ENCODE data around the gene CYP2W1.
"Not testable (repeated sequence)": the region's sequence is repeated elsewhere in the genome, so short reads cannot be mapped to it uniquely, and the experiment has no call there.

Gene CYP2W1

GRCh38 chr7:983004-983615 is at the start of gene CYP2W1:
Gene CYP2W1 (plus strand): TSS chr7:983181. CDS start chr7:983212, 31 bp downstream.
- DNase-seq, result no peak

- DNase-seq, result no peak
Measured at GRCh38 chr7:934469-935163, 48.4 kb upstream of the CYP2W1 start.

- no peak for DNase-seq
Measured at GRCh38 chr7:935164-935873, 47.7 kb upstream of the CYP2W1 start.

GRCh38 chr7:935874-936385 is 47.1 kb upstream of the CYP2W1 start:
- DNase-seq, result no peak

GRCh38 chr7:936386-937054 is 46.5 kb upstream of the CYP2W1 start:
- DNase-seq, result no peak

GRCh38 chr7:937856-938484 is 45.0 kb upstream of the CYP2W1 start:
- DNase-seq, result no peak

- no peak for DNase-seq
Measured at GRCh38 chr7:938546-939185, 44.3 kb upstream of the CYP2W1 start.

- DNase-seq, result no peak
Measured at GRCh38 chr7:939843-940242, 43.1 kb upstream of the CYP2W1 start.

- DNase-seq, result no peak
Measured at GRCh38 chr7:940599-941408, 42.2 kb upstream of the CYP2W1 start.

GRCh38 chr7:943793-944192 is 39.2 kb upstream of the CYP2W1 start:
- DNase-seq, result not testable (repeated sequence)

- DNase-seq, result no peak
Measured at GRCh38 chr7:944744-945143, 38.2 kb upstream of the CYP2W1 start.

- DNase-seq, result no peak
Measured at GRCh38 chr7:945147-945555, 37.8 kb upstream of the CYP2W1 start.

GRCh38 chr7:945556-946255 is 37.3 kb upstream of the CYP2W1 start:
- peak; percentile 6 for DNase-seq

GRCh38 chr7:946256-946996 is 36.6 kb upstream of the CYP2W1 start:
- no peak for DNase-seq

GRCh38 chr7:947391-948210 is 35.4 kb upstream of the CYP2W1 start:
- DNase-seq, result no peak

GRCh38 chr7:949021-949934 is 33.7 kb upstream of the CYP2W1 start:
- no peak for DNase-seq

- no peak for DNase-seq
Measured at GRCh38 chr7:951881-952547, 31.0 kb upstream of the CYP2W1 start.
